Chondrocyte (in vitro differentiated cells): Measurements from ENCODE around the gene NOL9. TPM values are rescaled to one million over a fixed set of nuclear protein-coding genes. Genes with fewer than 3 reads are reported as not detected.

Experiments used
- DNase-seq: peaks from one replicate; pipeline ENCODE4 v3.0.0; 2021; ENCODE audit warnings: mixed read lengths, low spot score
- H3K27ac Mint-ChIP-seq: one replicate; pipeline ENCODE4 v1.8.0; 2021; ENCODE audit warnings: mild to moderate bottlenecking, moderate library complexity, mixed read lengths; ENCODE audit not compliant: unreplicated experiment
- H3K27me3 Mint-ChIP-seq: 2 replicates; pipeline ENCODE4 v1.8.0; 2021; ENCODE audit warnings: low read depth, mixed read lengths
- H3K36me3 Mint-ChIP-seq: 2 replicates; pipeline ENCODE4 v1.8.0; 2021; ENCODE audit warnings: low read depth, mixed read lengths
- H3K4me1 Mint-ChIP-seq: 2 replicates; pipeline ENCODE4 v1.8.0; 2021; ENCODE audit warnings: low read depth, mild to moderate bottlenecking, mixed read lengths
- H3K4me3 Mint-ChIP-seq: one replicate; pipeline ENCODE4 v1.8.0; 2021; ENCODE audit warnings: mild to moderate bottlenecking, moderate library complexity, mixed read lengths; ENCODE audit not compliant: unreplicated experiment
- H3K9me3 Mint-ChIP-seq: 2 replicates; pipeline ENCODE4 v1.8.0; 2021; ENCODE audit warnings: low read depth, mixed read lengths
- total RNA-seq: library from RNA; stranded (reverse); gene quantifications from 3 replicates; pipeline ENCODE4 v1.2.1, GENCODE V29; 2021
- TF ChIP-seq, protein P1 (sequence below): fragments of 200-600 bp; sonication (generic); IDR thresholded peaks from 2 replicates; pipeline ENCODE4 v1.5.0; 2021; ENCODE audit warnings: antibody characterized with exemption, mild to moderate bottlenecking, moderate library complexity

Gene NOL9
- total RNA-seq, 1 donor from 2014 or later: 27.0 TPM

DNA sequence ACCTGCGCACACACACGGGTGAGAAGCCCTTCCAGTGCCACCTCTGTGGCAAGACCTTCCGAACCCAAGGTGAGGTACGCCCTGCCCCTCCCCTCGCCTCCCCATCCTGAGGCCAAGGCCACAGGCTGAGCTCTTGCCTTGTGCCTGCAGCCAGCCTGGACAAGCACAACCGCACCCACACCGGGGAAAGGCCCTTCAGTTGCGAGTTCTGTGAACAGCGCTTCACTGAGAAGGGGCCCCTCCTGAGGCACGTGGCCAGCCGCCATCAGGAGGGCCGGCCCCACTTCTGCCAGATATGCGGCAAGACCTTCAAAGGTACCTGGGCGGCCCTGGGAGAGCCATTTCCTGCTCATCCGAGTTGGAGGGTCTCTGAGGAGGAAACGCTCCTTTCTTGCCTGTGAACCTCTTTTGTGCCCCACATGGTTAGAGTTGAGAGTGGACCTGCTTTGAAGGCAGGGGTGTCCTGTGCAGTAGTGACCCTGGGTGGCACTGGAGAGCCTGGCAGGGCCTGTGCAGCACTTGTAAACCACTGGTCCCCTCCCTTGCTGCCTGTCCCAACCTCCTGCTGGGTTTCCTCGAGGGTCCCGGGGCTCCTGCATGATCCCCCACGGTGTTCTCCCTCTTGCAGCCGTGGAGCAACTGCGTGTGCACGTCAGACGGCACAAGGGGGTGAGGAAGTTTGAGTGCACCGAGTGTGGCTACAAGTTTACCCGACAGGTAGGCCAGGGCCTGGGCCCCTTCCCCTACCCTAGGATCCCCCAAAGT is 34.0 kb upstream of the NOL9 start:
- no peak overlapping the region for H3K4me3 Mint-ChIP-seq
- no peak for DNase-seq
- peak overlapping the region; percentile 45 for H3K27ac Mint-ChIP-seq
- H3K27me3 Mint-ChIP-seq: no peaks in the 10 kb centered on the region
- no peaks in the 10 kb centered on the region for H3K9me3 Mint-ChIP-seq
- H3K36me3 Mint-ChIP-seq: peaks cover 3% of the 10 kb centered on the region
- TF ChIP-seq, protein P1, sequence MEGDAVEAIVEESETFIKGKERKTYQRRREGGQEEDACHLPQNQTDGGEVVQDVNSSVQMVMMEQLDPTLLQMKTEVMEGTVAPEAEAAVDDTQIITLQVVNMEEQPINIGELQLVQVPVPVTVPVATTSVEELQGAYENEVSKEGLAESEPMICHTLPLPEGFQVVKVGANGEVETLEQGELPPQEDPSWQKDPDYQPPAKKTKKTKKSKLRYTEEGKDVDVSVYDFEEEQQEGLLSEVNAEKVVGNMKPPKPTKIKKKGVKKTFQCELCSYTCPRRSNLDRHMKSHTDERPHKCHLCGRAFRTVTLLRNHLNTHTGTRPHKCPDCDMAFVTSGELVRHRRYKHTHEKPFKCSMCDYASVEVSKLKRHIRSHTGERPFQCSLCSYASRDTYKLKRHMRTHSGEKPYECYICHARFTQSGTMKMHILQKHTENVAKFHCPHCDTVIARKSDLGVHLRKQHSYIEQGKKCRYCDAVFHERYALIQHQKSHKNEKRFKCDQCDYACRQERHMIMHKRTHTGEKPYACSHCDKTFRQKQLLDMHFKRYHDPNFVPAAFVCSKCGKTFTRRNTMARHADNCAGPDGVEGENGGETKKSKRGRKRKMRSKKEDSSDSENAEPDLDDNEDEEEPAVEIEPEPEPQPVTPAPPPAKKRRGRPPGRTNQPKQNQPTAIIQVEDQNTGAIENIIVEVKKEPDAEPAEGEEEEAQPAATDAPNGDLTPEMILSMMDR: no peak
- no peaks in the 10 kb centered on the region for H3K4me1 Mint-ChIP-seq

DNA sequence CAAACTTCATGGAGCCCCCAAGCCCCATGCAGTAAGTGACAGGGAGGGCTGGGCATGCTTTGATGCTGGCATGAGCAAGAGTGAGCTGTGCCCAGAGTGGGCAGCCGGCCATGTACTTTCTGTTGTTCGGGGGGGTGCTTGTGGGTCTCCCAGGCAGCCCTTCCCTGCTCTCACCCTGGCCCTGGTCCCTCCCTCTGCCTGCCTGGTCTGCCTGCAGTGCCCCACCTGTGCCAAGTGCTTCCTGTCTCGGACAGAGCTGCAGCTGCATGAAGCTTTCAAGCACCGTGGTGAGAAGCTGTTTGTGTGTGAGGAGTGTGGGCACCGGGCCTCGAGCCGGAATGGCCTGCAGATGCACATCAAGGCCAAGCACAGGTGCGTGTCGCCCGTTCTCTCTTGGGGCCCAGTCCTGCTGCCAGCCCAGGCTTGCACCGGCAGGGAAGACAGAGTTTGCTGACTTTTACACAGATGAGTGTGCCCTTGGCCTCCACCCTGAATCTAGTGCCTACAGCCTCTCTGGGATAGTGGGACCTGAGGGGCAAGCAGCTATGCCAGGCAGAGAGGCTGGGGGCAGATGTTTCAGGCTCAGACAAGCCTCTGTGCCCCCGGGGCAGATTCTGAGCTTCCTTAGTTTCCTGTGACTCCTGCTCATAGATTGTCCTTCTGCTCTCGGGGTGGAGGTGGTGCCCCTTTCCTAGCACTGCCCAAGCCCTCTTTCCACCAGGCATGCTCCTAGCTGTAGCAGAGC is 33.1 kb upstream of the NOL9 start:
- Mint-ChIP-seq H3K27ac (no peak overlapping the region), H3K36me3 (peaks cover 3% of the 10 kb centered on the region)
- DNase-seq: no peak

DNA sequence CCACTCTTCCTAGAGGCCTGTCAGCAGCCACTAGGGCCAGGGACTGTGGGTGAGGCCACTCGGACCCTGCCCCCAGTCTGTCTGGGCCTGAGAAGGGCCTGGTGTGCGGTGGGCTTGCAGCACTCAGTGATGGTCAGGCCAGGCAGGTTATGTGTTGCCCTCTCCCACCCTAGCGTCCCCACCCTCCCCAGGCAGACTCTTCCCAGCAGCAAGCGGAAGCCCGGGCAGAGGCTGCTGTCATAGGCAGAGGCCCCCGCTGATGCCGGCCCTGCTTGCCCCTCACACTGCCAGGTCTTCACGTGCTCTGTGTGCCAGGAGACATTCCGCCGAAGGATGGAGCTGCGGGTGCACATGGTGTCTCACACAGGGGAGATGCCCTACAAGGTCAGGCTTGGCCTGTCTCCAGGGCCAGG is 32.1 kb upstream of the NOL9 start:
- H3K36me3 Mint-ChIP-seq: peaks cover 3% of the 10 kb centered on the region
- H3K4me3 Mint-ChIP-seq: no peak overlapping the region
- H3K27ac Mint-ChIP-seq: no peak overlapping the region
- H3K9me3 Mint-ChIP-seq: no peaks in the 10 kb centered on the region
- no peak for DNase-seq
- peaks cover 10% of the 10 kb centered on the region for H3K4me1 Mint-ChIP-seq
- TF ChIP-seq, protein P1: no peak
- no peaks in the 10 kb centered on the region for H3K27me3 Mint-ChIP-seq

More for the DNA sequence above, 33.1 kb upstream of the NOL9 start:
- TF ChIP-seq, protein P1: no peak
- peaks cover under 1% of the 10 kb centered on the region for H3K4me1 Mint-ChIP-seq
- no peaks in the 10 kb centered on the region for H3K27me3 Mint-ChIP-seq
- H3K4me3 Mint-ChIP-seq: no peak overlapping the region
- no peaks in the 10 kb centered on the region for H3K9me3 Mint-ChIP-seq

DNA sequence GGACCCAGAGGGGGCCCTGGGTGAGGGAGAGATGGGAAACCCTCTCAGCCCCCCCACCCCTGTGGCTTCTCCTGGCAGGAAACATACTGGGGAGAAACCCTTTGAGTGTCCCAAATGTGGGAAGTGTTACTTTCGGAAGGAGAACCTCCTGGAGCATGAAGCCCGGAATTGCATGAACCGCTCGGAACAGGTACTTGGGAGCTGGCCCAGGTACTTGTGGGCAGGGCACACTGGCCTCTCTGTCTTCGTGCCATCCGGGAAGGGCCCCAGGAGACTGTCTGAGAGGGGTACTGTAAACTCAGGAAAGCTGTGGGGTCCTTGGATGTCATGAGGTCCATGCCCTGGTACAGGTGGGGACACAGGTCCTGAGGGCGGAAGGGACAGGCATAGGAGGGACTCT is 31.5 kb upstream of the NOL9 start:
- H3K27me3 Mint-ChIP-seq: no peaks in the 10 kb centered on the region
- H3K27ac Mint-ChIP-seq: no peak overlapping the region
- TF ChIP-seq, protein P1: no peak
- H3K4me1 Mint-ChIP-seq: peaks cover 16% of the 10 kb centered on the region
- no peaks in the 10 kb centered on the region for H3K9me3 Mint-ChIP-seq
- DNase-seq: no peak
- peaks cover 3% of the 10 kb centered on the region for H3K36me3 Mint-ChIP-seq
- no peak overlapping the region for H3K4me3 Mint-ChIP-seq

DNA sequence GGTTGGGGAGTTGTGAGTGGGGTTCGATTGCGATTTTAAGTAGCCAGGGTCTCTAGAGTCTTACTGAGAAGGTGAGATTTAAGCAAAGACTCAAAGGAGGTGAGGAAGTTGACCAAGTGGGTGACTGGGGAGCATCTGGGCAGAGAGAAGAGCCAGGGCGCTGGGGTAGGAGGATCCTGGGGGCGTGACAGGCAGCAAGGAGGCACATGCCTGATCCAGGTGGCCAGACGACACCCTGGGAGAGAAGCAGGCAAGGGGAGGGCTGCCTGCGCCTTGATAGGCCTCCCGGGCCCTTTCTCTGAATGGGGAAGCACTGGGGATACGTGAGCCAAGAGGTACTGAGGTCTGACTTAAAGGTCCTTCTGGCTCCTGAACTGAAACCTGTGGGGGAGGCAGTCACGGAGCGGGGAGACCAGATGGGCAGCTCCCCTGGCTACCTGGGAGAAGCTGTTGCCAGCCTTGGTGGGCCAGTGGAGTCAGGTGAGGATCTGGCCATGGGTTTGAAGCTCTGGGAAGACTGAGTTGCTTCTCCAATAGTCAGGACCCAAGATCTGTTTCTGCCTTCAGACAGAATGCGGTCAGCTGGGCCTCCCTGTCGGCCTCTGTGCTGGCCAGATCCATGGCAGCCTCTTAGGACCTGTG is 30.9 kb upstream of the NOL9 start:
- Mint-ChIP-seq H3K9me3 (no peaks in the 10 kb centered on the region), H3K4me3 (no peak overlapping the region), H3K4me1 (peaks cover 22% of the 10 kb centered on the region), H3K27me3 (no peaks in the 10 kb centered on the region), H3K36me3 (no peaks in the 10 kb centered on the region), H3K27ac (no peak overlapping the region)
- TF ChIP-seq, protein P1: no peak
- DNase-seq: no peak
